CD4-positive, alpha-beta T cell treated with Interleukin-6 for 4 hours (primary cell): Measurements from ENCODE around the gene ELFN1.

Experiments used
- DNase-seq: peaks from one replicate; pipeline ENCODE4 v3.0.0-alpha.2; 2020; ENCODE audit warnings: mixed read lengths

Gene ELFN1

DNA sequence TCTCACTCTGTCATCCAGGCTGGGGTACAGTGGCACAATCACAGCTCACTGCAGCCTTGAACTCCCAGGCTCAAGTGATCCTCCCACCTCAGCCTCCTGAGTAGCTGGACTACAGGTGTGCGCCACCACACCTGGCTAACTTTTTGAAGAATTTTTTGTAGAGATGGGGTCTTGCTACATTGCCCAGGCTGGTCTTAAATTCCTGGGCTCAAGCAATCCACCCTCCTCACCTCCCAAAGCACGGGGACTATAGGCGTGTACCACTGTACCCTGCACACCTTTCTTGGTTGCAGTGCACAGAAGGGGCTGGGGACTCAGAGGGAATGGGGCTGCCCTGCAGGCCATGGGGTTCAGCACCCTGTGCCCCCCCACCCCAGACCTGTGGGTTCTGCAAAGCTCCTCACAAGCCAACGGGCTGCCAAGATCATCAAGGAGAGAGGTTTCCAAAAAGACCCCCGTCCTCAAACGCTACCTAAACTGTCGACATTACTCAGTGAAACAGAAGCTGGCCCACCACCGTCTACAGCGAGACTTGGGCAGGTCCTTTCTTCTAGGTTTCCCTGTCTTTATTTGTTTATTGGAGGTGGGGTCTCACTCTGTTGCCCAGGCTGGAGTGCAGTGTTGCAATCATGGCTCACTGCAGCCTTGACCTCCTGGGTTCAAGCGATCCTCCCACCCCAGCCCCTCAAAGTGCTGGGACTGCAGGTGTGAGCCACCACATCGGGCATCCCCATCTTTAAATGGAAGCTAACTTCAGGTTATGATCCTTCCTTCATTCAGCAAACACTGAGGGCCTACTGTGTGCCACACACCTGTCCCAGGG is 26.6 kb upstream of the ELFN1 start:
- no peak for DNase-seq

DNA sequence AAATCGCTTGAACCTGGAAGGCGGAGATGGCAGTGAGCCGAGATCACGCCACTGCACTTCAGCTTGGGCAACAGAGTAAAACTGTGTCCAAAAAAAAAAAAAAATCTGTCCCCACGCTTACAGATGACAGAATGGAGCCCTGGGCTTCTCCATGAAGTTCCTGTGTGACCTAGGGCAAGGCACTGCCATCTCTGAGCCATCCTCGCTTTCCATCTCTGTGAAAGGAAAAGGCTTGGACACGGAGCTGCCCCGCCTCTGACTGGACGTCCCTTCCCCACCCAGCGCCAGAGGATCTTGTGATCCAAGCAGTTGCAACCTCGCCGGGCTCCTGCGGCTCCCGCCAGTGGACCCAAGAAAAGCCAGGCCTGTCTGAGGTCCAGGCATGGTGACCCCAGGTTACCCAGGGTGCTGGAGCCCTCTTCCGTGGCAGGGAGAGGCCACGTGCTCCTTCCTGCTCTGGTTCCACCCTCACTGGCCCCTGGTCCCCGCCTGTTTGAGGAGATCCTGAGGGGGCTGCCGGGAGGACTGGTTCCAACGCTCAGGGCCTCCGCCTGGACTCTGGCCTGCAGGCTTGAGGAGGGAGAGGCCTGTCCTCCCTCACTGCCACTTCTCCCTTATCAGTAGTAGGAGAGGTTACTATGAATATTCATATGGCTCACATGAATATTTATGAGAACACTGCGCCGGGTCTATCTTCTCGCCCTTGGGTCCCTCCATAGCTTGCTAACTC is 25.6 kb upstream of the ELFN1 start:
- no peak for DNase-seq

DNA sequence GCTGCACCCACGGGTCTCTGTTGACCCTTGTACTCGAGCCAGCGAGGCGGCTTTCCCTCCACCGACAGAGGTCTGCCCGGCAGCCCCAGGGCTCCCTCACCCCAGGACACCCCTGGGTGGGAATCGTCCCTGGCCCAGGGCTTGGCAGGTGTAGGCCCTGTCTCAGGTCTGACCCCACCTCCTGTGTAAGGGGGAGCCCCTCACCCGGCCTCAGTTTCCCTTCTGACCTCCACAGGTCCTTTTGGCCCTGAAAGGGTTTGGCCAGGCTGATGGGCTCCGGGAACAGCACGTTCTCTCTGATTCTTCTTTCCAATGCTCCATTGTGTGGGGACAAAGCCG is 25.0 kb upstream of the ELFN1 start:
- DNase-seq: no peak

DNA sequence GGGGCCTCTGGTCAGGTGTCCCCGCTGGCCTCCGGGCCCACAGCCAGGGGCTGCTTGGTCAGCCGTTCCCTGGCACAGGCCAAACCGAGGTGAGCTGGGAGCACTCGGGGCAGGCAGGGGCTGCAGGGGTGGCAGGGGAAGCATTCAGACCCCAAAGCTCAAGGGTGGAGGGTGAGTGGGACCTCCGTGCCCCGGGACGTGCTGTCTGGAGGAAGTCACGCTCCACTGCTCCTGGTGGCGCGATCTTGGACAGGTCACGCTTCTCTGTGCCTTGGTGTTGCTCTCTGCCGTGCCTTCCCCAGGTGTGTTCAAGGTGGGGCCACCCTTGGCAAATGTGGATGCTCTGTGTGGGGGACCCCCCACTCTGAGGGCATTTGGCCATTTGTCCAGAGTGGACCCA is 24.6 kb upstream of the ELFN1 start:
- DNase-seq: no peak

DNA sequence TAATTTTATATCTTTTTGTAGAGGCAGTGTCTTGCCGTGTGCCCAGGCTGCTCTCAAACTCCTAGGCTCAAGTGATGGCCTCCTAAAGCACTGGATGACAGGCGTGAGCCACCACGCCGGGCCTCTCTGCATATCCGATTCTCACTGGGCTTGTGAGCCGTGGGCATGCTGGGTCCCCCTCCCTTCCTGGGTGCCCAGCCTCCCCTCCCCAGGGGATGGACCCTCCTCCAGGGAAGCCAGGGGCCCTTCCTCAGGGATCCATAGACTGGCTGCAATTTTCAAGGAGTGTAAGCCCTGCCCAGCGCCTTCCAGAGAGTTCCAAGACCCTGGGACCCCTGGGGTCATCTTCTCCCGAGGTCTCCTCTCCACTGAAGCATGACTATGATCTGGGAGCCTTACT is 23.7 kb upstream of the ELFN1 start:
- no peak for DNase-seq

DNA sequence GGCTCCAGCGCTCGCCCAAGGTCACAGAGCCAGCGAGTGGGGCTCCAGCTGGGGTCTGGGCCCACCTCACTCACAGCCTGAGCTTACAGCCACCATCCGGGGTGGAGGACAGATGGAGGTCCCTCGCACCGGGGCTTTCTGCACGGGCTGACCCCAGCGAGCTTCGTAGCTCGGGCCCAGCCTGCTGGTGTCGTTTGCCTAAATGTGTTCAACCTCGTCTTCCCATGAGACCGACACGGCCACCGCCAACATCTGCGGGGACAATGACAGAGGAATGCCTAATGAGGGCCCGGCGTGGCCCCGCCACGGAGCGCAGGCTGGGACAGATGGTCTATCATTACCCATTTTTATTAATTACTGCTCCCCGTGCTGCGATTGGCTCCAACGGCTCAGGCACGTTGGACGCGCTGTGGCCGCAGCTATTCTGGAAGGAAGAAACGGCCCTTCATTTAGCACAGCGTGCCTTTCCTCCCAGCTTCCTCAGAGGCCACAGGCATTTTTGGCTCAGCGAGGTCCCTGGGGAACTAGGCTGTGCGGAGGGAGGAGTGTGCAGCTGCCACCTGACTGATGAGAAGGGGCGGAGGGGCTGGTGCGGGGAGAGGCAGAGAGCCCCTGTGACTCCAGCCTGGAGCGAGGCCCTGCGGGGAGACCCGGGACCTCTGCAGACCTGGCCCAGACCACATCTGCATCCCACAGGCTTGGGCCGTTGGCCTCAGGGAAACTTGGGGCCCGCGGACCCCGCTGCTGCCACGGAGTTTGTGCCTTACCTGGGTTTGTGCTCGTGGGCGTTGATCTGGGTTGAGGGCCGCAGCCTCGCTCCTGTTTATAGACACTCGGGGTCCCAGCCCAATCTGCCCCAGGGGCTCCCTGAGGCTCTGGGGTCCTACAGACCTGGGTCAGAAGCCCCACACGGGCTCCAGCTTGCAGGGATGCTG is 22.9 kb upstream of the ELFN1 start:
- DNase-seq: no peak

DNA sequence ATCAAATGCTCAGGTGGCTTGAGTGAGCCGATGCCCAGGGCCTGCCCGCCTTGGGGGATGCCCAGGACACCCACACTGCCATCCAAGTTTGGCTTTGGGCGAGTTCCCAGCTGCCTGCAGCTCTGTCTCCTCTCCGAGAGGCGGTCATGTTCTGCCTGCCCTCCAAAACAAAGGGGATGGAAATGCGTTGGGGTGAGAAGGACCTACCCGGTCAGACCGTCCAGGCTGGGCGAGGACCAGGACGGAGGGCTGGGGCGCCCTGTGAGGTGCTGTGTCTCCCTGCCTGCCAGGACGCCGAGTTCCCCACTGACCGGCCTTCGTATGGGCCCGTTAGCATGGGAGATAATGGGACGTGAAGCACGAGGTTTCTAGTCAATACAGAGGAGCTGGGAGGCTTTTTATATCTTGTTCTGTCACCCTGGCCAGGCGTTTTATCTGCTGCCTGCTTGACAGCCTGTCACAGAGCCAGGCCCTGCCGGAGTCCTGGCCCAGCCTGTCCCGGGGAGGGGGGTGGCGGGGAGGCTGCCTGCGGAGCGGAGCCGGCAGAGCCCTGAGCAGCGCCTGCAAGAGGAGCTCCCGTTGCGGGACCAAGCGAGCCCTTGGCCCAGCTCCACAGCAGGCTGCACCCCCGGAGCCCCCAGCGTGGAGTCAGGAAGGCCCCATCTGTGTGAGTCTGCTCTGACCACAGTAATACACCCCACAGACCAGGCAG is 22.0 kb upstream of the ELFN1 start:
- no peak for DNase-seq

DNA sequence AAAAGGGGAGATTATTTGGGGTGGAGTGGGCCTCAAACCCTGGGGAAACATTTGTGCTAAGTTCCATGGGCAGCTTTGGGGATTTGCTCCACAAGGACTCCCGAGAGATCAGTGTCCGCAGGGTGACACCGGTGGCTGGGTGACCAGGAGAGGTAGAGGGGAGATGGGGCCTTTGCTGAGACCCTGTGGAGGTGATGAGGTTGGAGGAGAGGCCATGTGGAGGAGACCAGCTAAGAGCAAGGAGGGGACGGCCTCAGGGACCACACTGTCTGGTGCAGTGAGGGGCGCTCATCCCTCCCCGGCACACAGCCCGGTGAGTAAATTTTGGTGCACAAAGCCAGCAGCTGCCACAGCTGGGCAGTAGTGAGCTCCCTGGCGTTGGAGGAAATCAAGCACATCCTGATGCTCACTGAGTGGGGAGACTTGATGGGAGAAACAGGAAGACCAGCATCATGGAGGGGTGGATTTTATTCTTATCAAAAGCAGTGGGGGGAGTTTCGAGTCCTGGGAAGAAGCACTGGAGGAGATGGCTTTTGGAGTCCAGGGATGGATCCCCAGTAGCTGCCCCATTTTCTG is 20.2 kb upstream of the ELFN1 start:
- no peak for DNase-seq

DNA sequence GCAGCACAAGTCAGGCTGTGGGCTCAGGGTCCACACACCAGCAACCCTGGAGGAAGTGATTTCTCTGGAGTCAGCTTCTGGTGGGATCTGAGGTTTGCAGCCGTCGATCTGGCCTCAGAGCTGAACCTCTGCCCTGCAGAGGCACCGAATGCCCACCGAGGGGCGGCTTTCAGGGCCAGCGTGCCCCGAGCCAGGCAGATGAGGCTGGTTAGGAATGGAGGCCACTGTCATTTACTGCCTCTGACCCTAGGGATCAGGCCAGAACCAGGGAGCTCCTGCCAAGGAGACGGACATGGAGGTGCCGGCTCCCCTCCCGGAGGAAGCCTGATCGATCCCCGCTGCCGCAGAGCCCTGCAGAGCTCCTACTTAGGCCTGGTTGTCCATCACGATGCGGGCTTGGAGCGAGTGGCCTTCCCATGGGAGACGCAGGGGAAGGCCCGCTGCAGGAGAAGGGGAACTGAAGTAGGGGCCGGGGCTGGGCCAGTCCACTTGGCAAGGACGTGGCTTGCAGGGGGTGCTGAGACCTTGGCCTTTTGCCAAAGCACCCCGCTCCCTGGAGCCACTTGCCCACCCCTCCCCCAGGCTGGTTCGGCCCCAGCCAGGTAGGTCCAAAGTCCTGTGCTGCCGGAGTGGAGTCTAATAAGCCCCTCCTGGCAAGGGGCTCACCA is 19.6 kb upstream of the ELFN1 start:
- DNase-seq: no peak

DNA sequence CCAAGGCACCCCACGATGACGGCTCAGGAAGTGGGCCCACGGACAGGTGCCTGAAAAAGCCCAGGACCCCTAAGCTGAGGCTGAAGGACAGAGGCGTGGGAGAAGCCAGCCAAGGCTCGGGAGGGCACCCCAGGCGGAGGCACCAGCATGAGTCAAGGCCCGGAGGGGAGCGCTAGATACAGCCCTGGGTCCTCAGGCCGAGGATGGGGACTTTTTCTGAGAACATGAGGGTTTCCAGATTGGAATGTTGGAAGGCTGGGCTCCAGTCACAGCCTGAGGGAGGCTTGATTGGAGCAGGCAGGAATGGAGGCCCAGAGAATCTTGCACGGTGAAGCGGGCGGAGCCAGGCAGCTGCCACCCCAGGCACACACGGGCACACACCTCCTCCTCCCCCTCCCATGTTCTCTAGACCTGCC is 19.0 kb upstream of the ELFN1 start:
- no peak for DNase-seq

DNA sequence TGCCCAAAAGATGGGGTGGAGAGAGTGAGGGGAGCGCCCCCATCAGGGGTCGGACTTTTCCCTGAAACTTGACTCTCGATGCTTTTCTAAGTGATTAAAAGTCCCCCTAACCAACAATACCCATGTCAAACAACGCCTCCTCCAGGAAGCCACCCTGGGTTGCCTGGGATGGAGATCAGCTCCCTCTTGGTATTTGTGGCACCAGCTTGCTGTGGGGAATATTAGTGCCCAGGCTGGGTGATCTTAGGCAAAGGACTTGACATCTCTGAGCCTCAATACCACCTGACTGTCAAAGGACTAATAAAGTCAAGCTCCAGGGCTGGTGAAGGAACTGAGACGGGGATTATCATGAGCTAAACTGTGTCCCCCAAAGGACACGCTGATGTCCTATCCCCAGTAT is 18.2 kb upstream of the ELFN1 start:
- no peak for DNase-seq

DNA sequence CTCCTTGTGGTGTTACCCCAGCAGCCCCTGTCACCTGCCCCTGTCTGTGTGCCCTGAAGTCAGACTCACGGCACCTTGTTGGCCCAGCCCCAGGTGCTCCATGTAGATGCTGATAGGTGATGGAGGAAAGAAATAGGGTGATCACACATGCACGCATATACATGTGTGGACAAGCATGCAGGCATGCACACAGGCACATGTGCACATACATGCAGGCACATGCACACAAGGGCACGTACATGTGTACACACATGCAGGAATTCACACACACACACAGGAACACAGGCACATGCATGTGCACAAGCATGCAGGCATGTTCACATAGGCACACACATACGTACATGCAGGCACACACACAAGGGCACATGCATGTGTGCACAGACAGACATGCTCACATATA is 16.6 kb upstream of the ELFN1 start:
- DNase-seq: no peak

DNA sequence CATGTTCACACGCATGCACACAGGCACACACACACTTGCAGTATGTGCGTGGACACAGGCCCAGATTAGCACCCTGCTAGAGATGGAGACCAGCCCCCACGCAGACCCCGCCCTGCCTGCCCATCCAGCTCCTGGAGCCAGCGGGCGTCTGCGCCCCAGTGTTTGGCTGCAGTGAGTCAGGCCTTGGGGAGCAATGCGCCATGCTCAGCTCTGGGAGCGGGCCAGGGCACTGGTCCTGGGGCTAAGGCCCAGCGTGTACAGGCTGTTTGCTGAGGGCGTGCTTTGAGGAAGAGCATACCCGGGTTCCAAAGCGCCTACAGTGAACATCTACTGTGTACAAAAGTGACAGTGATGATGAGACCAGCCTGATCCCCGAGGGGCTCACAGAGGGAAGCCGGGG is 16.0 kb upstream of the ELFN1 start:
- no peak for DNase-seq

DNA sequence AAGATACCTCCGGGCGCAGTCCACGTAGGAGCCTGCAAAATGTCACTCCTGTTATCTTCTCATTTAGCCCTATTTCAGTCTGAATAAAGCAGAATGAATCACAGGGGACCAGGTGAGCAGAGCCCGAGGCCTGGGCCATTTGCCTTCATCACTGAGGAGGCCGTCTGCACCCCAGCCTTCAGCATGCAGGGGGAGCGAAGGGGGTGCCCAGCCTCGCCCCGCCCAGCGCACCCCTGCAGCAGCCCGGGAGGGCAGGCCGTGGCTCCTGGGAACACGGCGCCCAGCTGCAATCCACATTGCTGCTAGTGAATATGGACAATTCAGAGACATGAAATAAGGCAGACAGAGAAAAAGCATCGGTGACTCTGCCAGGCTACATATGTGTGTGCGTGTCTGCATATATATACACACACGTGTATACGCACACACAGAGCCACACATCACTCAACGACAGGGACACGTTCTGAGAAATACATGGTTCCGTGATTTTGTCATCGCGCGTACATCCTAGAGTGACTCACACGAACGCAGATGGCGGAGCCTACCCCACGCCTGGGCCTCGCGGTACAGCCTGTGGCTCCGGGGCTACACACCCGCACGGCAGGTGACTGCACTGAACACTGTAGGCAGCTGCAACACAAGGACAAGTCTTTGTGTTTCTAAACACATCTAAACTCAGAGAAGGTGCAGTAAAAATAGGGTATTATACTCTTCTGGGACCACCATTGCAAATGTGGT is 15.2 kb upstream of the ELFN1 start:
- no peak for DNase-seq

DNA sequence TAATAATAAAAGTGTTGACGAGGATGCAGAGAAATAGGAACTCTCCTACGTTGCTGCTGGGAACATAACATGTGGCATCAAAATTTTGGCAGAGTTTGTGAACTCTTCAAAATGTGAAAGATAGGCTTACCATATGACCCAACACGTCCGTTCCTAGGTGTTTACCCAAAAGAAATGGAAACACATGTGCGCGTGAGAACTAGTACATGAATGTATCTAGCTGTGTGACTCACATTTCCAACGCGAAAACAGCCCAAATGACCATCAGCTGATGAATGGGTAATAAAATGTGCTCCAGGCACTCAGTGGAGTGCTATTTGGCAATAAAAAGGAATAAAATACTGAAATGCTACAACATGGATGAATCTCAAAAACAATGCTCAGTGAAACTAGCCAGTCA is 10.4 kb upstream of the ELFN1 start:
- DNase-seq: no peak

DNA sequence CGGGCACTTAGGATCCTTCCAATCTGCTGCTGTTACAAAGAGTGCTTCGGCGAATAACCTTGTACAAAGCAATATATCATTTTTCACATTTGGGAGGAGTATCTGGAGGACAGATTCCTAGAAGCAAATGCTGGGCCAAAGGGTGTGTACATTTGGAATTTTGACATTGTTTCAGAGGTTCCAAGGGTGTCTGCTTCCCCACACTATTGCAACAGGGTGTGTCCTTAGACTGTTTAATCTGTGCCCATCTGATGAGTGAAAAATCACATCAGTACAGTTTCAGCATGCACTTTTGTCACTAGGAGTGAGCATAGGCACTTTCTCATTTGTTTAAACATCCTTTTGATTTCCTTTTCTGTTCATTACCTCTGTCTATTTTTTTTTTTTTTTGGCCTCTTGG is 8.6 kb upstream of the ELFN1 start:
- DNase-seq: no peak

DNA sequence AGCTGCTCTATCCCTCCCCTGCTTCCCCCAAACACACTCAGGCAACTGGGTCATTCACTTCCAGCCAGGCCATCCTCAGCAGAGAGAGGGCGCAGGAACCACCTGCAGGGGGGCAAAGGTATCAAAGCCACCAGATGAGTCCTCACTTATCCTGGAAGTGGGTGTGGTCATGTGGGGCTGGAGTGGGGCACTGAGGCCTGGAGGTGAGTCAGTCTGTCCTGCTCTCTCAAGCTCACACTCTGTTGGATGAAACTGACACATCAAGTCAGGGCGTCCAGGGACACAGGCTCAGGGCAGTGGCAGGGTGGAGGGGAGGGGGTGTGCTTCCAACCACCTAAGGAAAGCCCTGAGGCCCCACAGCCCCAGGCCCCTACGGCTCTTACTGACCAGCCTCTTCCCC is 8.0 kb upstream of the ELFN1 start:
- no peak for DNase-seq

DNA sequence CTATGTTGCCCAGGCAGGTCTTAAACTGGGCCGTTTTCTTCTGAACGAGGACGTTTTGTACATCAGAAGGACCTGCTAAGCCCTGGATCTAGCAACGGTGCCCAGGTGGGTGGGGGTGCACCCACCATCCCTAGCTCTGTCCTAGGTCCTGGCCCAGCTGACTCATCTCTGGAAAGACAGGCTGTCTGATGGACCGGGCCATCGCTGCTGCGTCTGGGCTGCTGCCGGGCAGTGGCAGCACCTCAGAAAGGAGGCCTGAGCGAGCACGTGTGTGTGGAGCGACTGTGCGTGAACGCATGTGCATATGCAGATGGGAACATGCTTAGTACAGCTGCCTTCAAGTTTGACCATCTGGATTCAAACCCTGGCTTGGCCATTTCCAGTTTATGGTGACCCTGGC is 7.3 kb upstream of the ELFN1 start:
- no peak for DNase-seq

DNA sequence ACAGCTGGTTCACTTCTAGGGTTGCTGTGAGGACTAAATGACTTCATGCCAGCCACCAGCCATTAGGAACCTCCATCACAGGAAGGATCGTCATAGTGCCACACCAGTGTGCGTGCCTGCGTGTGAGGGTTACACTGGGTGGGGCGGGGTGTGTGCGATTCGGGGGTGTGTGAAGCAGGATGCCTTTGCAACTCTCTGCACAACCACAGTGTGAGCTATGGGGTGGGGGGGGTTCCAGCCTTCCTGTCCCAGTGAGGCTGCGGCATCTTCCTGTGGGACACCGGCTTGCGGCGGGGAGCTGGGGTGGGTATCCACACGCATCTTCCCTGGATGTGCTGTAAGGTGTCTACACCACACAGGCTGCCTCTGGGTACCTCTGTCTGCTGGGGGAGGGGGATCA is 6.9 kb upstream of the ELFN1 start:
- no peak for DNase-seq

DNA sequence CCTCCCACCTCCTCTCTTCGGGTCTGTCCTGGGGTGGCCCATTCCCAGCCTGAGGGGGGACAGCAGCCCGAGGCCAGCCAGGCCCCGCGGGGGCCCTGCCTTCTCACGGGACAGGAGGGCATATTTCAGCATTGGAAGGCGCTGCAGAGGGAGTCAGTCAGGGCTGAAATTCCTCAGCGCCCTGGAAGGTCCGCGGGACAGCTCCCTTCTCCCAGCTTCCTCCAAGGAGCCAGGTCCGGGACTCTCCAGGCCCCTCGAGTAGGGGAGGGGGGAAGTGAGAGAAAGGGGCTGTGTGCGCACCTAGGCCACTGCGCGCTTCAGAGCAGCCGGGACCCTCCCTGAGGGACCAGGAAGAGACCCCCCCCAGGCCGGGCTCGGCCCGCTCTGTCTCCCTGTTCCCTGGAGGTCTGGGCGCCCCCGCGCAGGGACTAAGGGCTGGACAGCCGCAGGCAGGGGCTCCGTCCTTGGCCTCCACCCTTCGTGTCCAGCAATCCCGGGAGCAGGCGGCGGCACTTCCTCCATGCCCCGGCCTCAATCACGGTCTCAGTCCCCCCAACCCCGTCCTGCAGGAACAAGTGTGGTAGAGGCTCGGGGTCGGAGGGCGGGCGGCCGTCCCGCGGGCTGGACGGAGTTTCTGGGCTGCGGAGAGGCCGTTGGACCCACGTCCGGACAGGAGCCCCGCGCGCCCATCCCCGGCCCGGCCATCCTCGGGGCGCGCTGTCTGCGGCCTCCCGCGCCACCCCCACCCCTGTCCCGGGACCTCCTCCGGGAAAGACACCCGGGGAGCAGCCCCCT is 6.0 kb upstream of the ELFN1 start:
- no peak for DNase-seq
